Measurements from ENCODE around the gene NHEJ1. TPM values are rescaled to one million over a fixed set of nuclear protein-coding genes. Genes with fewer than 3 reads are reported as not detected.

The NHEJ1 gene
- total RNA-seq, result 12.1 TPM

GRCh38 chr2:219160186-219161017 lies at the start of gene NHEJ1:
Gene NHEJ1, minus strand, starts transcription at chr2:219160815. Its CDS starts 2,453 bp downstream, at chr2:219158362.

GRCh38 chr2:219206328-219207133 lies 45.9 kb upstream of the NHEJ1 start, which contains the start of gene ZFAND2B:
Gene ZFAND2B, plus strand, starts transcription at chr2:219206782. Its CDS starts 206 bp downstream, at chr2:219206988.

GRCh38 chr2:219177552-219178376 lies 17.1 kb upstream of the NHEJ1 start, which contains the start of gene RETREG2:
Gene RETREG2, plus strand, starts transcription at chr2:219178275. Its CDS starts 78 bp downstream, at chr2:219178353.

GRCh38 chr2:219176818-219177551 lies 16.4 kb upstream of the NHEJ1 start, which contains the start of gene CNPPD1:
Gene CNPPD1, minus strand, starts transcription at chr2:219176925. Its CDS starts 97 bp downstream, at chr2:219176828.

GRCh38 chr2:219169930-219170654 lies 9.5 kb upstream of the NHEJ1 start, which contains the start of gene SLC23A3:
Gene SLC23A3, minus strand, starts transcription at chr2:219170029. Its CDS starts 45 bp downstream, at chr2:219169984.

GRCh38 chr2:219060821-219061791 lies 99.5 kb downstream of the NHEJ1 start, which contains the start of gene IHH:
Gene IHH, minus strand, starts transcription at chr2:219060921. Its CDS starts 454 bp downstream, at chr2:219060467.

GRCh38 chr2:219041252-219041651 lies 119.4 kb downstream of the NHEJ1 start, which contains the start of gene CFAP65:
Gene CFAP65, minus strand, starts transcription at chr2:219041516. Its CDS starts 2,468 bp downstream, at chr2:219039048.

Other genes starting within 250 kb of the NHEJ1 start
- 16.2 TPM for gene CDK5R2, start 201.1 kb downstream of the NHEJ1 start, total RNA-seq
- not detected for gene FEV, start 175.6 kb downstream of the NHEJ1 start, total RNA-seq
- 1,526 TPM for gene CRYBA2, start 167.4 kb downstream of the NHEJ1 start, total RNA-seq
- not detected for gene CFAP65, start 119.3 kb downstream of the NHEJ1 start, total RNA-seq
- gene IHH, start 99.9 kb downstream of the NHEJ1 start, total RNA-seq, result 3.8 TPM
- gene SLC23A3, start 9.2 kb upstream of the NHEJ1 start, total RNA-seq, result 1.3 TPM
- 30.5 TPM for gene CNPPD1, start 16.1 kb upstream of the NHEJ1 start, total RNA-seq
- 66.2 TPM for gene RETREG2, start 17.5 kb upstream of the NHEJ1 start, total RNA-seq
- 22.6 TPM for gene ZFAND2B, start 46.0 kb upstream of the NHEJ1 start, total RNA-seq
- gene ABCB6, start 58.1 kb upstream of the NHEJ1 start, total RNA-seq, result 24.2 TPM
- 46.7 TPM for gene ATG9A, start 68.8 kb upstream of the NHEJ1 start, total RNA-seq
- gene ANKZF1, start 69.0 kb upstream of the NHEJ1 start, total RNA-seq, result 91.3 TPM
- gene GLB1L, start 84.6 kb upstream of the NHEJ1 start, total RNA-seq, result 15.2 TPM
- 17.9 TPM for gene STK16, start 84.7 kb upstream of the NHEJ1 start, total RNA-seq
- not detected for gene TUBA4B, start 92.4 kb upstream of the NHEJ1 start, total RNA-seq
- gene TUBA4A, start 93.1 kb upstream of the NHEJ1 start, total RNA-seq, result 20.5 TPM
- 91.9 TPM for gene DNAJB2, start 118.6 kb upstream of the NHEJ1 start, total RNA-seq
- 22.0 TPM for gene PTPRN, start 148.6 kb upstream of the NHEJ1 start, total RNA-seq
- not detected for gene RESP18, start 171.9 kb upstream of the NHEJ1 start, total RNA-seq
- gene DNPEP, start 227.1 kb upstream of the NHEJ1 start, total RNA-seq, result 32.5 TPM

All from camera-type eye (tissue), 1 donor.